BLaER1 treated with 17β-estradiol and CSF1 and Interleukin-3, amounts not matched to agents 10 nM and 100 nM (cell line): ENCODE data around the gene MX2.

Experiments used
- H3K27ac ChIP-seq, 11 experiments: shearing (Covaris generic); formaldehyde crosslinking; 2 replicates each; pipeline ENCODE4 v1.8.1; 2022
- H3K27me3 ChIP-seq, 11 experiments: shearing (Covaris generic); formaldehyde crosslinking; 2 replicates each; pipeline ENCODE4 v1.8.1; 2022
- H3K36me3 ChIP-seq, 11 experiments: shearing (Covaris generic); formaldehyde crosslinking; 2 replicates each; pipeline ENCODE4 v1.8.1; 2022
- H3K4me1 ChIP-seq, 10 experiments: shearing (Covaris generic); formaldehyde crosslinking; 2 replicates each; pipeline ENCODE4 v1.8.1; 2022
- H3K4me2 ChIP-seq, 11 experiments: shearing (Covaris generic); formaldehyde crosslinking; 2 replicates each; pipeline ENCODE4 v1.8.1; 2022
- H3K4me3 ChIP-seq, 10 experiments: shearing (Covaris generic); formaldehyde crosslinking; 2 replicates each; pipeline ENCODE4 v1.8.1; 2022
- H3K9ac ChIP-seq, 11 experiments: shearing (Covaris generic); formaldehyde crosslinking; 2 replicates each; pipeline ENCODE4 v1.8.1; 2022
- H3K9me3 ChIP-seq, 11 experiments: shearing (Covaris generic); formaldehyde crosslinking; replicated peaks in 1 of 11; 2 replicates each; pipeline ENCODE4 v1.8.1; 2022
- H4K20me1 ChIP-seq, 11 experiments: shearing (Covaris generic); formaldehyde crosslinking; 2 replicates each; pipeline ENCODE4 v1.8.1; 2022
- Cebpa-rat ChIP-seq, 11 experiments: shearing (Covaris generic); IDR thresholded peaks; 2 replicates each; pipeline ENCODE4 v1.8.1; 2022

Gene MX2

GRCh38 chr21:41396558-41397075 is 34.8 kb downstream of the MX2 start:
- peaks cover 23 to 48% (median 37%) of the 10 kb centered on the region in 10 experiments for H3K4me1 ChIP-seq
- peak in 10 of 11 experiments; percentile 13 to 76 (median 50); a peak in 12 of 22 replicates for TF ChIP-seq Cebpa-rat (IDR thresholded peaks at IDR 0.05)
- H3K36me3 ChIP-seq = peaks cover 12 to 33% (median 20%) of the 10 kb centered on the region in 11 experiments; a peak in 14 of 22 replicates
- H3K9ac ChIP-seq = peak overlapping the region in 4 of 11 experiments; percentile 3 to 16 (median 6); a peak in 3 of 22 replicates
- H3K4me3 ChIP-seq = no peak overlapping the region
- H3K4me2 ChIP-seq = peak overlapping the region; percentile 65 to 90 (median 78)
- peaks cover 0 to 12% (median 0%) of the 10 kb centered on the region in 11 experiments; a peak in 3 of 22 replicates for H3K9me3 ChIP-seq
- H3K27ac ChIP-seq = peak overlapping the region in 9 of 11 experiments; percentile 14 to 63 (median 36); a peak in 14 of 22 replicates
- no peaks in the 10 kb centered on the region for H4K20me1 ChIP-seq
- H3K27me3 ChIP-seq = no peaks in the 10 kb centered on the region

- TF ChIP-seq Cebpa-rat (IDR thresholded peaks at IDR 0.05) = no peak
- H3K9ac ChIP-seq = 0 out of 22 replicates have a peak overlapping the region, but pooled peaks of 1 of the 11 experiments have one; percentile 3
- H3K4me3 ChIP-seq = no peak overlapping the region
- no peaks in the 10 kb centered on the region for H3K27me3 ChIP-seq
- peaks cover 23 to 48% (median 37%) of the 10 kb centered on the region in 10 experiments for H3K4me1 ChIP-seq
- H3K4me2 ChIP-seq = peak overlapping the region; percentile 65 to 90 (median 78)
- peak overlapping the region in 5 of 11 experiments; percentile 4 to 63 (median 27); a peak in 7 of 22 replicates for H3K27ac ChIP-seq
- peaks cover 12 to 41% (median 28%) of the 10 kb centered on the region in 11 experiments; a peak in 14 of 22 replicates for H3K36me3 ChIP-seq
- peaks cover 0 to 12% (median 0%) of the 10 kb centered on the region in 11 experiments; a peak in 3 of 22 replicates for H3K9me3 ChIP-seq
- no peaks in the 10 kb centered on the region for H4K20me1 ChIP-seq
These were observed 35.7 kb downstream of the MX2 start for GRCh38 chr21:41397471-41397891.

GRCh38 chr21:41398251-41398650 is 36.4 kb downstream of the MX2 start:
- Histone ChIP-seq H3K9ac (no peak overlapping the region), H3K4me2 (peak overlapping the region in 6 of 11 experiments; percentile 65 to 90 (median 87); a peak in 10 of 22 replicates), H4K20me1 (no peaks in the 10 kb centered on the region), H3K27me3 (no peaks in the 10 kb centered on the region), H3K36me3 (peaks cover 12 to 46% (median 29%) of the 10 kb centered on the region in 11 experiments; a peak in 14 of 22 replicates), H3K9me3 (peaks cover 0 to 12% (median 0%) of the 10 kb centered on the region in 11 experiments; a peak in 3 of 22 replicates), H3K4me3 (no peak overlapping the region), H3K27ac (no peak overlapping the region), H3K4me1 (peaks cover 23 to 48% (median 37%) of the 10 kb centered on the region in 10 experiments)
- no peak for TF ChIP-seq Cebpa-rat (IDR thresholded peaks at IDR 0.05)

GRCh38 chr21:41398831-41399230 is 37.0 kb downstream of the MX2 start:
- Histone ChIP-seq H3K9me3 (peaks cover 0 to 11% (median 0%) of the 10 kb centered on the region in 11 experiments; a peak in 3 of 22 replicates), H3K27me3 (no peaks in the 10 kb centered on the region), H3K4me1 (peaks cover 23 to 48% (median 37%) of the 10 kb centered on the region in 10 experiments), H3K9ac (no peak overlapping the region), H3K36me3 (peaks cover 12 to 52% (median 31%) of the 10 kb centered on the region in 11 experiments; a peak in 14 of 22 replicates), H3K4me2 (no peak overlapping the region), H3K4me3 (no peak overlapping the region), H3K27ac (no peak overlapping the region), H4K20me1 (no peaks in the 10 kb centered on the region)
- TF ChIP-seq Cebpa-rat (IDR thresholded peaks at IDR 0.05) = no peak

GRCh38 chr21:41399246-41399800 is 37.5 kb downstream of the MX2 start:
- H3K36me3 ChIP-seq = peaks cover 12 to 56% (median 31%) of the 10 kb centered on the region in 11 experiments; a peak in 14 of 22 replicates
- no peaks in the 10 kb centered on the region for H3K27me3 ChIP-seq
- H3K4me1 ChIP-seq = peaks cover 23 to 44% (median 36%) of the 10 kb centered on the region in 10 experiments
- no peaks in the 10 kb centered on the region for H4K20me1 ChIP-seq
- peaks cover 0 to 6% (median 0%) of the 10 kb centered on the region in 11 experiments; a peak in 3 of 22 replicates for H3K9me3 ChIP-seq
- no peak for TF ChIP-seq Cebpa-rat (IDR thresholded peaks at IDR 0.05)
- H3K4me2 ChIP-seq = no peak overlapping the region
- H3K9ac ChIP-seq = no peak overlapping the region
- no peak overlapping the region for H3K27ac ChIP-seq
- no peak overlapping the region for H3K4me3 ChIP-seq

- no peak overlapping the region for H3K4me2 ChIP-seq
- H3K9me3 ChIP-seq = no peaks in the 10 kb centered on the region
- H3K27me3 ChIP-seq = no peaks in the 10 kb centered on the region
- H3K4me1 ChIP-seq = peaks cover 5 to 23% (median 11%) of the 10 kb centered on the region in 10 experiments
- H3K4me3 ChIP-seq = no peak overlapping the region
- no peak overlapping the region for H3K9ac ChIP-seq
- no peaks in the 10 kb centered on the region for H4K20me1 ChIP-seq
- no peak overlapping the region for H3K27ac ChIP-seq
- no peak for TF ChIP-seq Cebpa-rat (IDR thresholded peaks at IDR 0.05)
- peaks cover 12 to 65% (median 22%) of the 10 kb centered on the region in 11 experiments; a peak in 16 of 22 replicates for H3K36me3 ChIP-seq
These were observed 40.4 kb downstream of the MX2 start for GRCh38 chr21:41402231-41402630.

GRCh38 chr21:41402796-41403195 is 41.0 kb downstream of the MX2 start:
- Histone ChIP-seq H3K9ac (no peak overlapping the region), H3K4me2 (no peak overlapping the region), H3K9me3 (no peaks in the 10 kb centered on the region), H3K4me1 (peaks cover 0 to 17% (median 5%) of the 10 kb centered on the region in 10 experiments; a peak in 15 of 20 replicates), H3K27me3 (no peaks in the 10 kb centered on the region), H3K27ac (no peak overlapping the region), H4K20me1 (no peaks in the 10 kb centered on the region), H3K4me3 (no peak overlapping the region), H3K36me3 (peaks cover 12 to 71% (median 26%) of the 10 kb centered on the region in 11 experiments; a peak in 16 of 22 replicates)
- no peak for TF ChIP-seq Cebpa-rat (IDR thresholded peaks at IDR 0.05)

- Histone ChIP-seq H3K27me3 (no peaks in the 10 kb centered on the region), H3K9ac (no peak overlapping the region), H3K27ac (no peak overlapping the region), H3K4me3 (no peak overlapping the region), H4K20me1 (no peaks in the 10 kb centered on the region), H3K4me2 (no peak overlapping the region), H3K4me1 (peaks cover 0 to 12% (median 2%) of the 10 kb centered on the region in 10 experiments; a peak in 8 of 20 replicates), H3K9me3 (no peaks in the 10 kb centered on the region), H3K36me3 (peaks cover 12 to 76% (median 31%) of the 10 kb centered on the region in 11 experiments; a peak in 16 of 22 replicates)
- TF ChIP-seq Cebpa-rat (IDR thresholded peaks at IDR 0.05) = no peak
These were observed 41.5 kb downstream of the MX2 start for GRCh38 chr21:41403331-41403730.

GRCh38 chr21:41403966-41404365 is 42.1 kb downstream of the MX2 start:
- Histone ChIP-seq H3K36me3 (peaks cover 6 to 76% (median 27%) of the 10 kb centered on the region in 11 experiments; a peak in 16 of 22 replicates), H3K4me2 (no peak overlapping the region), H3K9ac (no peak overlapping the region), H4K20me1 (no peaks in the 10 kb centered on the region), H3K4me3 (no peak overlapping the region), H3K9me3 (no peaks in the 10 kb centered on the region), H3K4me1 (peaks cover 0 to 9% (median 2%) of the 10 kb centered on the region in 10 experiments; a peak in 7 of 20 replicates), H3K27me3 (no peaks in the 10 kb centered on the region), H3K27ac (no peak overlapping the region)
- TF ChIP-seq Cebpa-rat (IDR thresholded peaks at IDR 0.05) = no peak
